Neural progenitor cell (in vitro differentiated cells): Measurements from ENCODE around the gene FREM1. TPM values are rescaled to one million over a fixed set of nuclear protein-coding genes. Genes with fewer than 3 reads are reported as not detected.
A peak's percentile ranks its signal among the peaks of the same experiment; 100 is the strongest.

Source experiments
- DNase-seq: peaks from one replicate; pipeline ENCODE4 v3.0.0-alpha.2; 2016; ENCODE audit warnings: low spot score
- H2AFZ ChIP-seq: fragments of 200-600 bp; sonication (generic); replicated peaks from 2 replicates; pipeline ENCODE4 v1.6.1; 2016; ENCODE audit warnings: antibody characterized with exemption
- H3F3A ChIP-seq: fragments of 200-600 bp; sonication (generic); 2 replicates; pipeline ENCODE4 v1.6.1; 2016; ENCODE audit warnings: antibody characterized with exemption, low read depth
- H3K27ac ChIP-seq: fragments of 200-600 bp; sonication (generic); 2 replicates; pipeline ENCODE4 v1.5.1; 2016; ENCODE audit warnings: mild to moderate bottlenecking
- H3K27me3 ChIP-seq: fragments of 200-600 bp; sonication (generic); 2 replicates; pipeline ENCODE4 v1.6.1; 2016; ENCODE audit warnings: mild to moderate bottlenecking, moderate library complexity
- H3K36me3 ChIP-seq: fragments of 200-600 bp; sonication (generic); 2 replicates; pipeline ENCODE4 v1.5.1; 2016
- H3K4me1 ChIP-seq: fragments of 200-600 bp; sonication (generic); 2 replicates; pipeline ENCODE4 v1.6.1; 2016; ENCODE audit warnings: mixed run types
- H3K4me2 ChIP-seq: fragments of 200-600 bp; sonication (generic); 2 replicates; pipeline ENCODE4 v1.6.1; 2016
- H3K4me3 ChIP-seq: fragments of 200-600 bp; sonication (generic); 2 replicates; pipeline ENCODE4 v1.5.1; 2016
- H3K79me2 ChIP-seq: fragments of 200-600 bp; sonication (generic); 2 replicates; pipeline ENCODE4 v1.6.1; 2016; ENCODE audit warnings: low read depth
- H3K9ac ChIP-seq: fragments of 200-600 bp; sonication (generic); 2 replicates; pipeline ENCODE4 v1.6.1; 2016
- H3K9me3 ChIP-seq: fragments of 200-600 bp; sonication (generic); 2 replicates; pipeline ENCODE4 v1.5.1; 2016; ENCODE audit warnings: low read depth
- H4K20me1 ChIP-seq: fragments of 200-600 bp; sonication (generic); 2 replicates; pipeline ENCODE4 v1.6.1; 2016; ENCODE audit warnings: low read depth
- H3K27ac Mint-ChIP-seq: 3 replicates; pipeline ENCODE4 v1.8.0; 2021; ENCODE audit warnings: mixed read lengths
- H3K27me3 Mint-ChIP-seq: 2 replicates; pipeline ENCODE4 v1.8.0; 2022; ENCODE audit warnings: low read depth, mild to moderate bottlenecking, inconsistent platforms, moderate library complexity, mixed read lengths; ENCODE audit not compliant: insufficient read depth
- H3K36me3 Mint-ChIP-seq: 3 replicates; pipeline ENCODE4 v1.8.0; 2021; ENCODE audit warnings: mixed read lengths
- H3K4me1 Mint-ChIP-seq: 3 replicates; pipeline ENCODE4 v1.8.0; 2021; ENCODE audit warnings: mixed read lengths
- H3K4me3 Mint-ChIP-seq: 3 replicates; pipeline ENCODE4 v1.8.0; 2021; ENCODE audit warnings: mild to moderate bottlenecking, moderate library complexity, mixed read lengths
- H3K9me3 Mint-ChIP-seq: 3 replicates; pipeline ENCODE4 v1.8.0; 2020; ENCODE audit warnings: mixed read lengths
- CTCF ChIP-seq: fragments of 200-600 bp; sonication (generic); IDR thresholded peaks from 2 replicates; pipeline ENCODE4 v1.5.1; 2017; ENCODE audit warnings: antibody characterized with exemption, mild to moderate bottlenecking
- EZH2 ChIP-seq: fragments of 200-600 bp; sonication (generic); IDR thresholded peaks from 2 replicates; pipeline ENCODE4 v1.6.1; 2017; ENCODE audit warnings: antibody characterized with exemption, mild to moderate bottlenecking, moderate library complexity
- EZH2phosphoT487 ChIP-seq: fragments of 200-600 bp; sonication (generic); IDR thresholded peaks from 2 replicates; pipeline ENCODE4 v1.6.1; 2017; ENCODE audit warnings: antibody characterized with exemption
- total RNA-seq: library from RNA; depleted of rRNA; stranded (reverse); fragments of >200 nt; gene quantifications from 2 replicates; pipeline ENCODE4 v1.2.3, GENCODE V29; 2015; ENCODE audit warnings: low replicate concordance

Gene FREM1
- total RNA-seq, 1 donor from 2014 or later: 1.2 TPM

DNA sequence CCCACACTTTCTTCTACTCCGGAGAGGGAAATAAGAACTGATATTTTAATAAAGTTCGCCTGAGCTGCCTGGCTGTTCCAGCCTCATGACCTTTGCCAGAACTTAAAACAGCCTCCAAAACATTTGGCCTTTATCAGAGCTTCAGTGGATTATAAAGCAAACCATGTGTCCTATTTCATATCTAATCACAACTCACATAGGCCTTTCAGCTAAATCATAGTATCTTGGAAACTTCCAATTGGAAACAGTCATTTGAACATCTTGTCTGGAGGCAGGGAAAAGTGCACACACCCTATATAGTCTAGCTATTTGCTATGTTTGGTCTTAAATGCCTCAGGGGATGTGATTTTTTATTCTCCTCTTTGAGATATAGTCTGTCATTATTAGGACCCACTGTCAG is 46.0 kb upstream of the FREM1 start:
- H3F3A ChIP-seq: no peaks in the 10 kb centered on the region
- H3K4me3 Mint-ChIP-seq: no peak overlapping the region

DNA sequence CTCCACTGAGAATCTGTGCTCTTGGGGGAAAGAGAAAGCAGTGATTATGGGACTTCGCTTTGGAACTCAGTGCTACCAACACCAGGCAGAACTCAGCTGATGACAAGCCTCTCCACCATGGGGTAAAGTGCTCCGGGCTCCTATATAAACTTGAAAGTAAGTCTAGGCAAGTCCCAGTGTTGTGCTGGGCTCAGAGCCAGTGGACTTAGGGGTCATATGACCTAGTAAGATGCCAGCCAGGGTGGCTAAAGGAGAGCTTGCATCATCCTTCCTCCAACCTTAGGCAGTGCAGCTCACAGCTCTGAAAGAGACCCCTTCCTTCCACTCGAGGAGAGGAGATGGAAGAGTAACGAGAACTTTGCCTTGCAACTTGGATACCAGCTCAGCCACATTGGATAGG is 35.1 kb upstream of the FREM1 start:
- peaks cover 13% of the 10 kb centered on the region for H3K36me3 Mint-ChIP-seq
- Histone ChIP-seq H3K4me2 (no peak overlapping the region), H3K27ac (no peak overlapping the region), H2AFZ (no peak overlapping the region), H3K79me2 (no peaks in the 10 kb centered on the region), H3K9me3 (no peaks in the 10 kb centered on the region), H3K36me3 (no peaks in the 10 kb centered on the region), H3K4me3 (no peak overlapping the region), H3K9ac (no peak overlapping the region), H3F3A (no peaks in the 10 kb centered on the region), H3K4me1 (no peaks in the 10 kb centered on the region), H4K20me1 (no peaks in the 10 kb centered on the region), H3K27me3 (no peaks in the 10 kb centered on the region)
- peaks cover 7% of the 10 kb centered on the region for H3K9me3 Mint-ChIP-seq
- no peak overlapping the region for H3K27ac Mint-ChIP-seq
- peaks cover 3% of the 10 kb centered on the region for H3K27me3 Mint-ChIP-seq
- DNase-seq: no peak
- H3K4me3 Mint-ChIP-seq: no peak overlapping the region
- peaks cover 4% of the 10 kb centered on the region for H3K4me1 Mint-ChIP-seq
- no peak for TF ChIP-seq EZH2phosphoT487
- TF ChIP-seq CTCF: no peak
- no peak for TF ChIP-seq EZH2

More for the DNA sequence above, 46.0 kb upstream of the FREM1 start:
- TF ChIP-seq EZH2: no peak
- no peak for TF ChIP-seq EZH2phosphoT487
- no peak for TF ChIP-seq CTCF
- Histone ChIP-seq H3K4me3 (no peak overlapping the region), H3K4me2 (no peak overlapping the region), H3K79me2 (no peaks in the 10 kb centered on the region), H3K9ac (no peak overlapping the region), H3K27ac (no peak overlapping the region), H4K20me1 (no peaks in the 10 kb centered on the region), H3K27me3 (no peaks in the 10 kb centered on the region), H2AFZ (no peak overlapping the region), H3K4me1 (no peaks in the 10 kb centered on the region), H3K9me3 (no peaks in the 10 kb centered on the region), H3K36me3 (no peaks in the 10 kb centered on the region)
- no peak overlapping the region for H3K27ac Mint-ChIP-seq
- peaks cover 21% of the 10 kb centered on the region for H3K9me3 Mint-ChIP-seq
- peaks cover 14% of the 10 kb centered on the region for H3K36me3 Mint-ChIP-seq
- H3K27me3 Mint-ChIP-seq: no peaks in the 10 kb centered on the region
- no peaks in the 10 kb centered on the region for H3K4me1 Mint-ChIP-seq
- DNase-seq: no peak

GRCh38 chr9:14941501-14942405 is 31.5 kb upstream of the FREM1 start:
- no peaks in the 10 kb centered on the region for H3K9me3 ChIP-seq
- H3K27me3 Mint-ChIP-seq: peaks cover 3% of the 10 kb centered on the region
- no peak overlapping the region for H2AFZ ChIP-seq
- TF ChIP-seq CTCF: no peak
- no peak for TF ChIP-seq EZH2phosphoT487
- no peak for TF ChIP-seq EZH2
- H3K4me1 Mint-ChIP-seq: peaks cover 24% of the 10 kb centered on the region
- peaks cover 6% of the 10 kb centered on the region for H3F3A ChIP-seq
- peaks cover 16% of the 10 kb centered on the region for H3K4me1 ChIP-seq
- no peak overlapping the region for H3K9ac ChIP-seq
- no peaks in the 10 kb centered on the region for H3K36me3 ChIP-seq
- H3K27ac Mint-ChIP-seq: peak overlapping the region; percentile 40
- no peak for DNase-seq
- H3K4me3 ChIP-seq: no peak overlapping the region
- H3K4me2 ChIP-seq: no peak overlapping the region
- H3K36me3 Mint-ChIP-seq: peaks cover 14% of the 10 kb centered on the region
- H3K9me3 Mint-ChIP-seq: peaks cover 7% of the 10 kb centered on the region
- no peaks in the 10 kb centered on the region for H3K27me3 ChIP-seq
- no peaks in the 10 kb centered on the region for H3K79me2 ChIP-seq
- no peak overlapping the region for H3K27ac ChIP-seq
- H3K4me3 Mint-ChIP-seq: no peak overlapping the region
- no peaks in the 10 kb centered on the region for H4K20me1 ChIP-seq
